HG02981 (cell line): Measurements from ENCODE around the gene ST3GAL2.
"Not testable (repeated sequence)": the region's sequence is repeated elsewhere in the genome, so short reads cannot be mapped to it uniquely, and the experiment has no call there.

Source experiments
- ATAC-seq: cut with Tn5 transposase; IDR thresholded peaks from one replicate; pipeline ENCODE4 v1.9.1; 2021; ENCODE audit warnings: mild to moderate bottlenecking, moderate library complexity; ENCODE audit not compliant: unreplicated experiment

The ST3GAL2 gene

GRCh38 chr16:70467608-70468007 is 28.7 kb upstream of the ST3GAL2 start:
- no peak for ATAC-seq

GRCh38 chr16:70467113-70467512 is 28.2 kb upstream of the ST3GAL2 start:
- ATAC-seq, result no peak

GRCh38 chr16:70466805-70467076 is 27.8 kb upstream of the ST3GAL2 start:
- no peak for ATAC-seq

- no peak for ATAC-seq
Measured at GRCh38 chr16:70465999-70466804, 27.3 kb upstream of the ST3GAL2 start.

GRCh38 chr16:70463235-70463634 is 24.3 kb upstream of the ST3GAL2 start:
- ATAC-seq, result no peak

- ATAC-seq, result no peak
Measured at GRCh38 chr16:70460737-70461261, 21.9 kb upstream of the ST3GAL2 start.

- ATAC-seq, result no peak
Measured at GRCh38 chr16:70457446-70458166, 18.7 kb upstream of the ST3GAL2 start.

- ATAC-seq, result no peak
Measured at GRCh38 chr16:70455910-70456309, 17.0 kb upstream of the ST3GAL2 start.

- ATAC-seq, result peak; percentile 86
Measured at GRCh38 chr16:70454222-70455034, 15.5 kb upstream of the ST3GAL2 start, which contains the start of gene FCSK. TSS of gene FCSK (plus strand) at chr16:70454595. CDS start at chr16:70463191, 8,596 bp downstream.

- ATAC-seq, result no peak
Measured at GRCh38 chr16:70453892-70454221, 15.0 kb upstream of the ST3GAL2 start.

- no peak for ATAC-seq
Measured at GRCh38 chr16:70453117-70453891, 14.4 kb upstream of the ST3GAL2 start.

- ATAC-seq, result not testable (repeated sequence)
Measured at GRCh38 chr16:70451004-70451340, 12.1 kb upstream of the ST3GAL2 start.

- not testable (repeated sequence) for ATAC-seq
Measured at GRCh38 chr16:70450142-70451003, 11.5 kb upstream of the ST3GAL2 start.

GRCh38 chr16:70448075-70448474 is 9.2 kb upstream of the ST3GAL2 start:
- ATAC-seq, result no peak

GRCh38 chr16:70444249-70445063 is 5.6 kb upstream of the ST3GAL2 start:
- ATAC-seq, result no peak

- no peak for ATAC-seq
Measured at GRCh38 chr16:70442344-70442743, 3.4 kb upstream of the ST3GAL2 start.

- no peak for ATAC-seq
Measured at GRCh38 chr16:70441406-70441990, 2.6 kb upstream of the ST3GAL2 start.

GRCh38 chr16:70440009-70440692 is 1.3 kb upstream of the ST3GAL2 start:
- ATAC-seq, result no peak
